IPS-18c (cell line): ENCODE measurements around the gene RRP1B.
"Not testable (repeated sequence)": the region's sequence is repeated elsewhere in the genome, so short reads cannot be mapped to it uniquely, and the experiment has no call there.

Source experiments
- H3K4me3 ChIP-seq: 2 replicates; pipeline ENCODE4 v1.7.0; 2013; ENCODE audit warnings: low read depth, mild to moderate bottlenecking, low read length, moderate library complexity; ENCODE audit not compliant: insufficient read depth
- H3K9me3 ChIP-seq: one replicate; pipeline ENCODE4 v1.6.1; 2013; ENCODE audit warnings: mild to moderate bottlenecking, low read length, moderate library complexity; ENCODE audit not compliant: control insufficient read depth, insufficient read depth

Gene RRP1B

GRCh38 chr21:43703035-43703880 lies 43.9 kb downstream of the RRP1B start:
- H3K9me3 ChIP-seq = no peaks in the 10 kb centered on the region
- H3K4me3 ChIP-seq = no peak overlapping the region

- Histone ChIP-seq H3K9me3 (no peaks in the 10 kb centered on the region), H3K4me3 (no peak overlapping the region)
Measured at GRCh38 chr21:43707462-43707861, 48.1 kb downstream of the RRP1B start.

GRCh38 chr21:43708745-43709381 lies 49.5 kb downstream of the RRP1B start:
- H3K4me3 ChIP-seq = no peak overlapping the region
- H3K9me3 ChIP-seq = no peaks in the 10 kb centered on the region

- no peak overlapping the region for H3K4me3 ChIP-seq
- H3K9me3 ChIP-seq = no peaks in the 10 kb centered on the region
Measured at GRCh38 chr21:43712268-43712942, 53.0 kb downstream of the RRP1B start.

- H3K4me3 ChIP-seq, H3K9me3 ChIP-seq: not testable (repeated sequence)
Measured at GRCh38 chr21:43713123-43713522, 53.8 kb downstream of the RRP1B start.

GRCh38 chr21:43716376-43717165 lies 57.2 kb downstream of the RRP1B start:
- Histone ChIP-seq H3K9me3 (no peaks in the 10 kb centered on the region), H3K4me3 (no peak overlapping the region)

GRCh38 chr21:43717166-43717853 lies 58.0 kb downstream of the RRP1B start:
- no peaks in the 10 kb centered on the region for H3K9me3 ChIP-seq
- H3K4me3 ChIP-seq = no peak overlapping the region

- Histone ChIP-seq H3K4me3 (peak overlapping the region; percentile 69), H3K9me3 (no peaks in the 10 kb centered on the region)
Measured at GRCh38 chr21:43717967-43718871, 58.9 kb downstream of the RRP1B start.

- H3K4me3 ChIP-seq = peak within 1 kb of the TSS; percentile 91
- no peaks in the 10 kb centered on the region for H3K9me3 ChIP-seq
Measured at GRCh38 chr21:43718872-43719747, 59.8 kb downstream of the RRP1B start, which contains the start of gene PDXK. PDXK (plus strand) TSS chr21:43719129; CDS start chr21:43719295, 166 bp downstream.

GRCh38 chr21:43719748-43720538 lies 60.6 kb downstream of the RRP1B start:
- Histone ChIP-seq H3K4me3 (peak overlapping the region; percentile 91), H3K9me3 (no peaks in the 10 kb centered on the region)

- Histone ChIP-seq H3K4me3 (peak overlapping the region; percentile 91), H3K9me3 (no peaks in the 10 kb centered on the region)
Measured at GRCh38 chr21:43720539-43721166, 61.3 kb downstream of the RRP1B start.

- H3K4me3 ChIP-seq = no peak overlapping the region
Measured at GRCh38 chr21:43721206-43721605, 61.8 kb downstream of the RRP1B start.

GRCh38 chr21:43721939-43722338 lies 62.6 kb downstream of the RRP1B start:
- Histone ChIP-seq H3K4me3 (no peak overlapping the region), H3K9me3 (no peaks in the 10 kb centered on the region)

More at GRCh38 chr21:43721206-43721605, 61.8 kb downstream of the RRP1B start:
- H3K9me3 ChIP-seq = no peaks in the 10 kb centered on the region

- Histone ChIP-seq H3K4me3 (no peak overlapping the region), H3K9me3 (no peaks in the 10 kb centered on the region)
Measured at GRCh38 chr21:43723648-43724047, 64.3 kb downstream of the RRP1B start.
